ENCODE results near the gene CPS1. TPM values are rescaled to one million over a fixed set of nuclear protein-coding genes. Genes with fewer than 3 reads are reported as not detected.

CPS1 gene
- total and polyA plus RNA-seq, 7 donors, result 0.11 to 2.3 (median 0.55) TPM

DNA sequence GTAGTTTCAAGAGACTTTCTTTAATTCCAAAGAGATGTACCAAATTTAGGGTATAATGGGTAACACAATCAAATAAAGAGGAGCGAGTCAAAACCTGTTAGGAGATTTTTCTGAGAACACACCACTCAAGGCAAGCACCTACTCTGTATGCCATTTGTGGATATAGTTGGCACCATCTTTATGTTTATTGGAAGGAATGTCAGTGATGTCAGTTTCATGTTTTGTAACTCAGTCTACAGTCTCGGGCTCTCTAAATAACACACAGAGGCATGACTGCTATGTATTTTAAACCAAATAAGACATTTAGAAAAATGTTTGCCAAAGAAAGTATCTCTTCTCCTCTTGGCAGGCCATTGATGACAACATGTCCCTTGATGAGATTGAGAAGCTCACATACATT lies 59.7 kb downstream of the CPS1 start:
- ATAC-seq, result no peak
- Histone ChIP-seq H3K36me3 (ENCODE audit: insufficient read depth in 1 of 2, low read depth in 1 of 2) (no peaks in the 10 kb centered on the region), H3K9me3 (no peaks in the 10 kb centered on the region), H3K27ac (no peak overlapping the region), H3K4me1 (no peaks in the 10 kb centered on the region), H3K4me3 (no peak overlapping the region), H3K27me3 (ENCODE audit: insufficient read depth in 3 of 3, low read length in 2 of 3) (no peaks in the 10 kb centered on the region)
- 54 to 63% (median 55%) methylated on average over 2 of the region's 2 CpGs for WGBS, 3 donors
- intact Hi-C loops (cut with DNase I), result loop anchor here (5.0 to 10.0 kb wide), 3 partner anchors 419 to 539 kb away; no protein-coding TSS in a partner anchor
- DNase-seq, result no peak
- TF ChIP-seq, protein P1, sequence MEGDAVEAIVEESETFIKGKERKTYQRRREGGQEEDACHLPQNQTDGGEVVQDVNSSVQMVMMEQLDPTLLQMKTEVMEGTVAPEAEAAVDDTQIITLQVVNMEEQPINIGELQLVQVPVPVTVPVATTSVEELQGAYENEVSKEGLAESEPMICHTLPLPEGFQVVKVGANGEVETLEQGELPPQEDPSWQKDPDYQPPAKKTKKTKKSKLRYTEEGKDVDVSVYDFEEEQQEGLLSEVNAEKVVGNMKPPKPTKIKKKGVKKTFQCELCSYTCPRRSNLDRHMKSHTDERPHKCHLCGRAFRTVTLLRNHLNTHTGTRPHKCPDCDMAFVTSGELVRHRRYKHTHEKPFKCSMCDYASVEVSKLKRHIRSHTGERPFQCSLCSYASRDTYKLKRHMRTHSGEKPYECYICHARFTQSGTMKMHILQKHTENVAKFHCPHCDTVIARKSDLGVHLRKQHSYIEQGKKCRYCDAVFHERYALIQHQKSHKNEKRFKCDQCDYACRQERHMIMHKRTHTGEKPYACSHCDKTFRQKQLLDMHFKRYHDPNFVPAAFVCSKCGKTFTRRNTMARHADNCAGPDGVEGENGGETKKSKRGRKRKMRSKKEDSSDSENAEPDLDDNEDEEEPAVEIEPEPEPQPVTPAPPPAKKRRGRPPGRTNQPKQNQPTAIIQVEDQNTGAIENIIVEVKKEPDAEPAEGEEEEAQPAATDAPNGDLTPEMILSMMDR (IDR thresholded peaks at IDR 0.05), result no peak

DNA sequence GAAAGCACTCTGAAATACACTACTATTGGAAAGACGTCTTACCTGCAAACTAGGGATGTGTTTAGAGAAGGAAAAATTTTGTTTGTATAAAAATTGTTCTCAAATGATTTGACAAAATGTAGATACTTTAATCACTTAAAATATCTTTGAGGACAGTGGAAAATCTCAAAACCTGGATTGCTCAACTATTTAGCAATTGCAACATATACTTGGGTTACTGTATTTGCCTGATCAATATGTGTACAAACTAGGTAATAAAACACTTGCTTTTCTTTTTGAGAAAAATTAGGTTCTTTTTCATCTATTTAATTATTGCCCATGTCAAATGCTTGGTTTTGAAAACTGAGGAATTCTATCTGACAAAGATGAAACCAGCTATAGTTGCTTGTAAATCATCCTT lies 60.9 kb downstream of the CPS1 start:
- no peak for ATAC-seq
- TF ChIP-seq, protein P1 (IDR thresholded peaks at IDR 0.05), result no peak
- no peaks in the 10 kb centered on the region for H3K9me3 ChIP-seq

DNA sequence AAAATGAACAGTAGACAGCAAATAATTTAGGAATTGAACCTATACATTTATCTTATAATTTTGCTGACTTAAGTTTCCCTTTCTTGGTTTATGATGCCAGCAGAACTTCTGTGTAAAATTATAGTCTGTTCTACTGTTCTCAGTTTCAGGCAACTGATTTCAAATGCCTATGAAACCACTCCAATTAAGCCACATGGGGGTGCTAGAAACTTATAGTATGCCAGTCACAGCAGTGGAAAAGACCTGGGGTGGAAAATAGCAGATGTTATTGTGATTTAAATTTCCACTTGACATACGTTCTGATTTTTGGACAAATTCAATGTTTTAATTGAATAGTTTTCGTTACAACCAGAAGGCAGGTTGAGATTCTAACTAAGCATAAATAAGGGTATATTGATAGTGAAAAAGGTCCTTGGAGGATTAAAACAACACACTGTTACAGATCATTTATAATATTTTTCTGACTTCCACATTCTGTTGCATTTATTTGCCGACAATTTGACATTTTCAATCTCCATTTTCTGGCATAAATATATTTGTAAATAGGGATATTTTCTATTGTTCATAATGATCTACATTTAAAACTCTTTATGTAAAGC lies 61.4 kb downstream of the CPS1 start:
- no peaks in the 10 kb centered on the region for H3K4me1 ChIP-seq
- 19 to 23% (median 19%) methylated on average over 3 of the region's 3 CpGs for WGBS, 3 donors

More for the DNA sequence above, 60.9 kb downstream of the CPS1 start:
- Histone ChIP-seq H3K4me1 (no peaks in the 10 kb centered on the region), H3K27ac (no peak overlapping the region), H3K27me3 (ENCODE audit: insufficient read depth in 3 of 3, low read length in 2 of 3) (no peaks in the 10 kb centered on the region), H3K36me3 (ENCODE audit: insufficient read depth in 1 of 2, low read depth in 1 of 2) (no peaks in the 10 kb centered on the region), H3K4me3 (no peak overlapping the region)
- intact Hi-C loops (cut with DNase I), result loop anchor here (5.0 to 10.0 kb wide), 3 partner anchors 417 to 537 kb away; no protein-coding TSS in a partner anchor
- 76 to 93% (median 88%) methylated on average over 1 of the region's 1 CpG for WGBS, 3 donors
- DNase-seq, result no peak

DNA sequence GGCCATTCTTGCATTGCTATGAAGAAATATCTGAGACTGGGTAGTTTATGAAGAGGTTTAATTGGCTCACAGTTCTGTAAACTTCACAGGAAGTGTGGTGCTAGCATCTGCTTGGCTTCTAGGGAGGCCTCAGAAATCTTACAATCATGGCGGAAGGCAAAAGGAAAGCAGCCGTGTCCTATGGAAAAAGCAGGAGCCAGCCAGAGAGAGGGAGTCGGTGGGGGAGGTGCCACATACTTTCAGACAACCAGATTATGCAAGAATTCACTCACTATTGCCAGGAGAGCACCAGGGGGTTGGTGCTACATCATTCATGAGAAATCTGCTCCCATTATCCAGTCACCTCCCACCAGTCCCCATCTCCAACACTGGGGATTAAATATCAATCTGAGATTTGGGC lies 64.1 kb downstream of the CPS1 start:
- H3K4me3 ChIP-seq, result no peak overlapping the region
- no peak for DNase-seq
- ATAC-seq, result no peak
- 52 to 66% (median 56%) methylated on average over 3 of the region's 3 CpGs for WGBS, 3 donors
- H3K9me3 ChIP-seq, result no peaks in the 10 kb centered on the region
- no peaks in the 10 kb centered on the region for H3K36me3 ChIP-seq (ENCODE audit: insufficient read depth in 1 of 2, low read depth in 1 of 2)
- TF ChIP-seq, protein P1 (IDR thresholded peaks at IDR 0.05), result no peak
- intact Hi-C loops (cut with DNase I), result no loop called here
- no peaks in the 10 kb centered on the region for H3K4me1 ChIP-seq
- no peak overlapping the region for H3K27ac ChIP-seq
- H3K27me3 ChIP-seq (ENCODE audit: insufficient read depth in 3 of 3, low read length in 2 of 3), result no peaks in the 10 kb centered on the region

More for the DNA sequence above, 61.4 kb downstream of the CPS1 start:
- Histone ChIP-seq H3K9me3 (no peaks in the 10 kb centered on the region), H3K36me3 (ENCODE audit: insufficient read depth in 1 of 2, low read depth in 1 of 2) (no peaks in the 10 kb centered on the region), H3K4me3 (no peak overlapping the region), H3K27ac (no peak overlapping the region), H3K27me3 (ENCODE audit: insufficient read depth in 3 of 3, low read length in 2 of 3) (no peaks in the 10 kb centered on the region)
- ATAC-seq (peak in 2 of 4 donors; percentile 67 to 72), DNase-seq (no peak)
- TF ChIP-seq, protein P1 (IDR thresholded peaks at IDR 0.05), result peak; percentile 59
- intact Hi-C loops (cut with DNase I), result loop anchor here (5.0 to 10.0 kb wide), 3 partner anchors 417 to 537 kb away; no protein-coding TSS in a partner anchor

DNA sequence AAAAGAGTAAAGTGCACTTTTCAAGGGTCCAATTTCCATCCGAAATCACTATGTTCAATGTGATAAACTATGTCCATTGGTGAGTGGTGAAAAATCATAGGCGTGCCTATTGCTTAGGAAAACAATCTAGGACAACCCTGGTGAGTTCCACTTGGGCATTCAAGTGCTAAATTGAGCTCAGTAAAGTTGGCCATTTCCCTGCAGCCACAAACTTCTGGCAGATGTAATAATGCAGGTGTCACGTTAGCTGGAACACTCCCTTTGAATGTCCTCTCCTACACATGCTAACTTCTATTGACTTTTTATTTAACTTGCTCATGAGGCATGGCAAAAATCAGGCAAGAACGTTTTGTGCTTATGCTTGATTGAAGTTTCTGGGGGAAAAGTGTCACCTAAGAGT lies 67.1 kb downstream of the CPS1 start:
- intact Hi-C loops (cut with DNase I), result no loop called here
- no peaks in the 10 kb centered on the region for H3K36me3 ChIP-seq (ENCODE audit: insufficient read depth in 1 of 2, low read depth in 1 of 2)
- WGBS, 3 donors, result 37 to 52% (median 42%) methylated on average over 4 of the region's 4 CpGs

More for the DNA sequence above, 67.1 kb downstream of the CPS1 start:
- Histone ChIP-seq H3K27ac (no peak overlapping the region), H3K4me3 (no peak overlapping the region), H3K27me3 (ENCODE audit: insufficient read depth in 3 of 3, low read length in 2 of 3) (no peaks in the 10 kb centered on the region), H3K4me1 (no peaks in the 10 kb centered on the region), H3K9me3 (no peaks in the 10 kb centered on the region)
- ATAC-seq, result peak in 3 of 4 donors; percentile 47 to 66 (median 48)
- DNase-seq, result no peak
- TF ChIP-seq, protein P1 (IDR thresholded peaks at IDR 0.05), result no peak
